Tibial nerve (tissue), 4 donors: ENCODE measurements around the gene FAM3B. TPM values are rescaled to one million over a fixed set of nuclear protein-coding genes. Genes with fewer than 3 reads are reported as not detected.

Experiments
- DNase-seq, 2 donors: peaks; one replicate each; pipeline ENCODE4 v3.0.0-alpha.2; 2019; ENCODE audit warnings: low spot score in 2 of 2
- H3K27ac ChIP-seq, 4 donors: fragments of 200-600 bp; sonication (generic) in 3 of 4; one replicate each; pipeline ENCODE4 v1.5.1; 2017 to 2019; ENCODE audit warnings: mild to moderate bottlenecking in 1 of 4
- H3K27me3 ChIP-seq, 2 donors: fragments of 200-600 bp; sonication (generic) in 1 of 2; one replicate each; pipeline versions ENCODE4 v1.5.1 to v1.6.0; 2017 to 2019
- H3K36me3 ChIP-seq, 3 donors: fragments of 200-600 bp; sonication (generic); one replicate each; pipeline ENCODE4 v1.5.1; 2018 to 2019
- H3K4me1 ChIP-seq, 4 donors: fragments of 200-600 bp; sonication (generic) in 3 of 4; one replicate each; pipeline ENCODE4 v1.5.1; 2017 to 2019
- H3K4me3 ChIP-seq, 4 donors: fragments of 200-600 bp; sonication (generic) in 3 of 4; one replicate each; pipeline ENCODE4 v1.5.1; 2017 to 2019; ENCODE audit warnings: mild to moderate bottlenecking in 1 of 4, moderate library complexity in 1 of 4
- H3K9me3 ChIP-seq, 4 donors: fragments of 200-600 bp; sonication (generic) in 3 of 4; one replicate each; pipeline ENCODE4 v1.5.1; 2017 to 2019
- EP300 ChIP-seq, 2 donors: sonication (generic); formaldehyde crosslinking; IDR thresholded peaks; one replicate each; pipeline ENCODE4 v1.6.1; 2017; ENCODE audit warnings: antibody characterized with exemption in 2 of 2, mild to moderate bottlenecking in 1 of 2
- POLR2A ChIP-seq, 2 donors: fragments of 450-650 bp; IDR thresholded peaks; one replicate each; pipeline ENCODE4 v1.6.1; 2017; ENCODE audit warnings: antibody characterized with exemption in 2 of 2, mild to moderate bottlenecking in 2 of 2, moderate library complexity in 2 of 2
- WGBS, 2 donors: methylation state at CpG; one replicate each; pipeline ENCODE4 v1.1.5; 2018; 5-methylcytosine and 5-hydroxymethylcytosine counted together
- total RNA-seq, 4 donors: library from RNA; depleted of rRNA; stranded (reverse); fragments of >200 nt; gene quantifications; one replicate each; pipeline ENCODE4 v1.1.0, GENCODE V29; 2016
- TF ChIP-seq, protein P1 (sequence below), 5 experiments: fragments of 200-600 bp in 3 of 5; fragments of 450-650 bp in 2 of 5; sonication (generic) in 3 of 5; IDR thresholded peaks; one replicate each; pipeline ENCODE4 v1.5.1; 2016 to 2019; ENCODE audit warnings: antibody characterized with exemption in 5 of 5, mild to moderate bottlenecking in 3 of 5, moderate library complexity in 2 of 5

Gene FAM3B
- total RNA-seq, 4 donors from 2014 or later: not detected

DNA sequence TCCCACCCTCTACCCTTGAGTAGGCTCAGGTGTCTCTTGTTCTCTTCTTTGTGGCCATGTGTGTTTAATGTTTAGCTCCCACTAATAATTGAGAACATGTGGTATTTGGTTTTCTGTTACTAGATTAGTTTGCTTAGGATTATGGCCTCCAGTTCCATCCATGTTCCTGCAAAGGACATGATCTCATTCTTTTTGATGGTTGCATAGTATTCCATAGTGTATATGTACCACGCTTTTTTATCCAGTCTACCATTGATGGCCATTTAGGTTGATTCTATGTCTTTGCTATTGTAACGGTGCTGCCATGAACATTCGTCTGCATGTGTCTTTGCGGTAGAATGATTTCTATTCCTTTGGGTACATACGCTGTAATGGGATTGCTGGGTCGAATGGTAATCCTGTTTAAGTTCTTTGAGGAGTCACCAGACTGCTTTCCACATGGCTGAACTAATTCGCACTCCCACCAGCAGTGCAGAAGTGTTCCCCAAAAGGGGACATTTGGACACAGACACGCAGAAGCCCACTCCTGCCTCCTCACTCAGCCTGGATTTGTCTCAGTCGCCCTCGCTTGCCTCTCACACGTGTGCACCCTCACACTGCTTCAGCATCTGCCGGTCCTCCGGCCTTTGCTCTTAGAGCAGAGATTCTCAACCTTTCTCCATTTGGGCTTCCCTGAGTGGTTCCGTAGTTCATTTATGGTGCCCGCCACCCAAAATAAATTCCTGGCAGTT, 48.9 kb downstream of the FAM3B start:
- no peak for TF ChIP-seq EP300 (IDR thresholded peaks at IDR 0.05)
- TF ChIP-seq, protein P1, sequence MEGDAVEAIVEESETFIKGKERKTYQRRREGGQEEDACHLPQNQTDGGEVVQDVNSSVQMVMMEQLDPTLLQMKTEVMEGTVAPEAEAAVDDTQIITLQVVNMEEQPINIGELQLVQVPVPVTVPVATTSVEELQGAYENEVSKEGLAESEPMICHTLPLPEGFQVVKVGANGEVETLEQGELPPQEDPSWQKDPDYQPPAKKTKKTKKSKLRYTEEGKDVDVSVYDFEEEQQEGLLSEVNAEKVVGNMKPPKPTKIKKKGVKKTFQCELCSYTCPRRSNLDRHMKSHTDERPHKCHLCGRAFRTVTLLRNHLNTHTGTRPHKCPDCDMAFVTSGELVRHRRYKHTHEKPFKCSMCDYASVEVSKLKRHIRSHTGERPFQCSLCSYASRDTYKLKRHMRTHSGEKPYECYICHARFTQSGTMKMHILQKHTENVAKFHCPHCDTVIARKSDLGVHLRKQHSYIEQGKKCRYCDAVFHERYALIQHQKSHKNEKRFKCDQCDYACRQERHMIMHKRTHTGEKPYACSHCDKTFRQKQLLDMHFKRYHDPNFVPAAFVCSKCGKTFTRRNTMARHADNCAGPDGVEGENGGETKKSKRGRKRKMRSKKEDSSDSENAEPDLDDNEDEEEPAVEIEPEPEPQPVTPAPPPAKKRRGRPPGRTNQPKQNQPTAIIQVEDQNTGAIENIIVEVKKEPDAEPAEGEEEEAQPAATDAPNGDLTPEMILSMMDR (IDR thresholded peaks at IDR 0.05): no peak
- no peak for TF ChIP-seq POLR2A (IDR thresholded peaks at IDR 0.05)
- Histone ChIP-seq H3K9me3 (no peaks in the 10 kb centered on the region), H3K4me3 (no peak overlapping the region), H3K4me1 (peaks cover 0 to 57% (median 17%) of the 10 kb centered on the region in 4 donors), H3K27ac (no peak overlapping the region), H3K36me3 (no peaks in the 10 kb centered on the region), H3K27me3 (no peaks in the 10 kb centered on the region)
- 97 to 98% methylated on average over 15 of the region's 15 CpGs for WGBS, 2 donors
- DNase-seq: no peak

- no peak for DNase-seq
- no peak overlapping the region for H3K27ac ChIP-seq
- H3K4me3 ChIP-seq: no peak overlapping the region
- H3K27me3 ChIP-seq: no peaks in the 10 kb centered on the region
- peaks cover 0 to 52% (median 20%) of the 10 kb centered on the region in 4 donors for H3K4me1 ChIP-seq
- no peaks in the 10 kb centered on the region for H3K9me3 ChIP-seq
- WGBS, 2 donors: 83 to 84% methylated on average over 12 of the region's 12 CpGs
- TF ChIP-seq EP300 (IDR thresholded peaks at IDR 0.05) (no peak), POLR2A (IDR thresholded peaks at IDR 0.05) (no peak)
- TF ChIP-seq, protein P1 (IDR thresholded peaks at IDR 0.05): no peak
- no peaks in the 10 kb centered on the region for H3K36me3 ChIP-seq
Measured at GRCh38 chr21:41366522-41367151, 50.0 kb downstream of the FAM3B start.

GRCh38 chr21:41367301-41367944, 50.8 kb downstream of the FAM3B start:
- H3K9me3 ChIP-seq: no peaks in the 10 kb centered on the region
- H3K36me3 ChIP-seq: no peaks in the 10 kb centered on the region
- H3K27me3 ChIP-seq: no peaks in the 10 kb centered on the region
- DNase-seq: no peak
- H3K27ac ChIP-seq: peak overlapping the region in 2 of 4 donors; percentile 10 to 16
- H3K4me3 ChIP-seq: no peak overlapping the region
- peaks cover 0 to 51% (median 20%) of the 10 kb centered on the region in 4 donors for H3K4me1 ChIP-seq
- TF ChIP-seq, protein P1 (IDR thresholded peaks at IDR 0.05): no peak
- TF ChIP-seq POLR2A (IDR thresholded peaks at IDR 0.05): no peak
- no peak for TF ChIP-seq EP300 (IDR thresholded peaks at IDR 0.05)
- 68 to 76% methylated on average over 9 of the region's 9 CpGs for WGBS, 2 donors

DNA sequence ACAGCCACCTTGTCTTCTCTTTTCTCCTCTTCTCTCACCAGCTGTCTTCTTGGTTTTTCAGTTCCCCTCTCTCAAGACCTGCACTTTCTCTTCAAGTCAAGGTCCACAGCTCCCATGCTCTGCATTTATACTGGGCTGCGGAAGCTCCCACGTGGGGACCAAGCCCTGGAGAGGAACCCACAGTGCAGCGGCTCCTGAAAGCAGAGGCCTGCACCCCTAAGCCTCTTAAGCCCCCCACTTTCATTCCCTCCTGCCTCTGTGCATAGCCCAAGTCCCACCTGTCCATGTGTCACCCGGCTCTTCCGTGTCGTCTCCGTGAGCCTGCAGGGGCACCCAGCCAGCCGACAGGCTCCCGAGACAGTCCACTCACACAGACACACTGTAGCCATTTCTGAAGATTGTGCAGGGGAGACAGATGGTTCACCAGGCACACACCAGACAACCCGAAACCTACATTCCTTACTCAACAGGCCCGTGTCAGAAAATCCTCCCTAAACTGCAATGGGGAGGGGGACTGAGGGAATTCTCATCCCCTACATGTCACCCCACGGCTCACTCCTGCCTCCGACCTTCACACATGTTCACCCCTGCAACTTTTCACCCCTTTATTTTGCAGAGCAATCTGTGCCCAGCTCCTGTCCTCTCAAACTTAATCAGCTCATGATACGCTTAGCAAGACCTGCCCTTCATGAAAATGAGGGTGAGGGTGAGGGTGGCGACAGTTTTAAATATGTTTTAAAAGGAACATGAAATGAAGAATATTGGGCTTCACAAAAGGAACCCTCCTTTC, 51.5 kb downstream of the FAM3B start:
- WGBS, 2 donors: 89 to 90% methylated on average over 15 of the region's 15 CpGs
- TF ChIP-seq EP300 (IDR thresholded peaks at IDR 0.05) (no peak), POLR2A (IDR thresholded peaks at IDR 0.05) (no peak)
- no peak for DNase-seq
- Histone ChIP-seq H3K9me3 (no peaks in the 10 kb centered on the region), H3K27ac (peak overlapping the region in 3 of 4 donors; percentile 45 to 78 (median 75)), H3K4me1 (peaks cover 0 to 44% (median 20%) of the 10 kb centered on the region in 4 donors), H3K4me3 (no peak overlapping the region), H3K27me3 (no peaks in the 10 kb centered on the region), H3K36me3 (no peaks in the 10 kb centered on the region)

GRCh38 chr21:41368735-41369104, 52.1 kb downstream of the FAM3B start:
- H3K4me3 ChIP-seq: peak overlapping the region in 2 of 4 donors; percentile 43 to 55
- no peaks in the 10 kb centered on the region for H3K9me3 ChIP-seq
- TF ChIP-seq POLR2A (IDR thresholded peaks at IDR 0.05) (no peak), EP300 (IDR thresholded peaks at IDR 0.05) (no peak)
- TF ChIP-seq, protein P1 (IDR thresholded peaks at IDR 0.05): no peak
- H3K27ac ChIP-seq: peak overlapping the region in 3 of 4 donors; percentile 45 to 78 (median 75)
- H3K36me3 ChIP-seq: no peaks in the 10 kb centered on the region
- H3K27me3 ChIP-seq: no peaks in the 10 kb centered on the region
- WGBS, 2 donors: 54 to 55% methylated on average over 3 to 4 of the region's 4 CpGs
- H3K4me1 ChIP-seq: peaks cover 0 to 38% (median 20%) of the 10 kb centered on the region in 4 donors
- DNase-seq: no peak
